IPS-20b (cell line): Measurements from ENCODE around the gene GALNT18.
"Not testable (repeated sequence)": the region's sequence is repeated elsewhere in the genome, so short reads cannot be mapped to it uniquely, and the experiment has no call there.

ENCODE experiments used
- H3K27ac ChIP-seq: one replicate; pipeline ENCODE4 v1.5.1; 2013; ENCODE audit warnings: low read length
- H3K27me3 ChIP-seq: 2 replicates; pipeline ENCODE4 v1.6.1; 2013; ENCODE audit warnings: mild to moderate bottlenecking, low read length, inconsistent platforms; ENCODE audit not compliant: insufficient read depth
- H3K36me3 ChIP-seq: 2 replicates; pipeline ENCODE4 v1.6.1; 2013; ENCODE audit warnings: low read depth, mild to moderate bottlenecking, inconsistent platforms, low read length, moderate library complexity; ENCODE audit not compliant: insufficient read depth
- H3K4me1 ChIP-seq: 2 replicates; pipeline ENCODE4 v1.6.1; 2013; ENCODE audit warnings: mild to moderate bottlenecking, control low read depth, inconsistent platforms, low read length, moderate library complexity; ENCODE audit not compliant: insufficient read depth
- H3K4me3 ChIP-seq: 2 replicates; pipeline ENCODE4 v1.5.1; 2013; ENCODE audit warnings: mild to moderate bottlenecking, low read length, inconsistent platforms
- H3K9ac ChIP-seq: 2 replicates; pipeline ENCODE4 v1.6.1; 2013; ENCODE audit warnings: low read depth, mild to moderate bottlenecking, inconsistent platforms, low read length, moderate library complexity
- H3K9me3 ChIP-seq: 2 replicates; pipeline ENCODE4 v1.6.1; 2013; ENCODE audit warnings: mild to moderate bottlenecking, low read depth, low read length, inconsistent platforms; ENCODE audit not compliant: insufficient read depth

The GALNT18 gene

DNA sequence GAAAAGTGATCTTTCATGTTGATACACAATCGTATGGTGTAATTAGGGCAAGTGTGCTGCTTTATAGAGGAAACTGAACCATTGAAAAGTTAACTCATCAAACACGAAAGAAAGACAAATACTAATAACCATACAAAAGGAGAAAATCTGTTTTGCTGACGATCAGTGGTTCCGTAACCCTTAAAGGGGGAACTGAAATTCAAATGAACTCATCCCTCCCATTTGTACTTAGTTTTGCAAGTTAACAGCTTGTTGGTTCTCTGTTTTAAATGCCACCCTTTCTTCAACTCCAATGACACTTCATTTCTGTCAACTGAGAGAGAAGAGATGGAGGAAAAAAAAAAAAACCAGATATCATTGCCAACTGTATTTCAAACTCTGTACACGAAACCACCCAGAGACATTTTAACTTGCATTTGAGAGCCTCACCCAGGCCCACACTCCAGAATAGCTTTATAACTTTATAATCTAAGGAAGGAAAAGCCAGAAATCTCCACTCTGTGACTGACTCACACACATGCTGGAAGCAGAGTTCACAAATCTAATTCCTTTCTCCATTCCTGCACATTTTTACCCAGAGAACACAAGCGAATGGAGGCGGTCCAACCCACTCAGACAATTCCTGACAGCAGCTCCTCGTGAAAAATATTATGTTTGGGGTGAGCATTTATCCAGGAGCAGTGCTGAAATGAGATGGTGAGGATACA lies 251.4 kb downstream of the GALNT18 start:
- H3K36me3 ChIP-seq: no peaks in the 10 kb centered on the region
- H3K4me1 ChIP-seq: no peaks in the 10 kb centered on the region; the same call in 1 of the 2 replicates
- no peak overlapping the region for H3K9ac ChIP-seq
- H3K27ac ChIP-seq: no peak overlapping the region
- H3K27me3 ChIP-seq: no peaks in the 10 kb centered on the region
- H3K4me3 ChIP-seq: no peak overlapping the region
- no peaks in the 10 kb centered on the region for H3K9me3 ChIP-seq

GRCh38 chr11:11366793-11367192 lies 255.0 kb downstream of the GALNT18 start:
- no peak overlapping the region for H3K27ac ChIP-seq
- peaks cover 3% of the 10 kb centered on the region; the same call in 1 of the 2 replicates for H3K4me1 ChIP-seq
- H3K4me3 ChIP-seq: no peak overlapping the region
- H3K27me3 ChIP-seq: no peaks in the 10 kb centered on the region
- H3K9ac ChIP-seq: no peak overlapping the region
- no peaks in the 10 kb centered on the region for H3K36me3 ChIP-seq
- no peaks in the 10 kb centered on the region for H3K9me3 ChIP-seq

GRCh38 chr11:11363674-11364073 lies 258.1 kb downstream of the GALNT18 start:
- Histone ChIP-seq H3K9me3 (no peaks in the 10 kb centered on the region), H3K27me3 (no peaks in the 10 kb centered on the region), H3K4me1 (peaks cover 3% of the 10 kb centered on the region; the same call in 1 of the 2 replicates), H3K9ac (no peak overlapping the region), H3K27ac (no peak overlapping the region), H3K36me3 (no peaks in the 10 kb centered on the region), H3K4me3 (no peak overlapping the region)

- H3K36me3 ChIP-seq: no peaks in the 10 kb centered on the region
- H3K9ac ChIP-seq: no peak overlapping the region
- no peaks in the 10 kb centered on the region for H3K9me3 ChIP-seq
Measured at GRCh38 chr11:11359611-11360010, 262.2 kb downstream of the GALNT18 start.

GRCh38 chr11:11356842-11357241 lies 265.0 kb downstream of the GALNT18 start:
- no peak overlapping the region for H3K27ac ChIP-seq
- no peaks in the 10 kb centered on the region for H3K27me3 ChIP-seq
- no peaks in the 10 kb centered on the region for H3K36me3 ChIP-seq
- no peaks in the 10 kb centered on the region for H3K9me3 ChIP-seq
- H3K9ac ChIP-seq: no peak overlapping the region
- H3K4me3 ChIP-seq: no peak overlapping the region
- H3K4me1 ChIP-seq: no peaks in the 10 kb centered on the region

More at GRCh38 chr11:11359611-11360010, 262.2 kb downstream of the GALNT18 start:
- Histone ChIP-seq H3K4me1 (peaks cover 3% of the 10 kb centered on the region; the same call in 1 of the 2 replicates), H3K27ac (no peak overlapping the region), H3K4me3 (no peak overlapping the region), H3K27me3 (no peaks in the 10 kb centered on the region)

DNA sequence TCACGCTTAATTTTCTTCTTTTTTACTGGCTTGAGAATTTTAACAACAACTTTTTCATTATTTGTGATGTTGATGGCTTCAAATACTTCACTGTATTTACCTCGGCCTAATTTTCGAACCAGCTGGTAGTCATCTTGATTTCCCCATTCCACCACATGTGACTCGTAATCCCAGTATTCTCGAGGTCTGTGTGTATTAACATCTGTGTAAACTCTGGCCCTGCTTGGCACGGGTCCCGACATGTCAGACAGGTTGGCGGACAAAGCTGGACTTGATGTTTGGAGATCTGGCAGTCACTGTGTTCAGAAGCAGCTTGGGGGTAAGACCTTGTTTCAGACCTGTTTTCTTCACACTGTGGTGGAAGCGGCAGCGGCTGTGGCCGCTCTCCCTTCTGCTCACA lies 268.9 kb downstream of the GALNT18 start, which contains the start of gene CSNK2A3:
TSS of gene CSNK2A3 (minus strand) at position 373 of the 400 bp plus-strand sequence. CDS start at position 242, 131 bp downstream.
- H3K4me1 ChIP-seq, H3K27me3 ChIP-seq, H3K36me3 ChIP-seq, H3K4me3 ChIP-seq, H3K9me3 ChIP-seq, H3K27ac ChIP-seq, H3K9ac ChIP-seq: not testable (repeated sequence)

DNA sequence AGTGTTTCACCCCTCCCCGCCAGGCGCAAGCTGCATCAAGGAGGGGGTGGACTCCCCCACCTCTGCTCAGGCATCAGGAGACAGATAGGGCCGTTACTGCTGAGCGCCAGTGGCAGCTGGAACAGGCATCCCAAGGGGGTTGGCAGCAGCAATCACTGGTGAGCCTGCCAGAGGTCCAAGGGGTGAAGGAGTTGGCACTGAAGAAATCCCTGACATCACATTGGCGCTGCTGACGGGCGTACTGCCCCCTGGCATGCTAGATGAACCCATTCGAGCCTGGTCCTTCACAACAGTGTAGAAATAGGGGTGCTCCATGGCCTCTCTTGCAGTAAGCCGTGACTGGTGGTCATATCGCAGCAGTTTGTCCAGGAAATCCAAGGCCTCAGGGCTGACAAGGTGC lies 270.0 kb downstream of the GALNT18 start:
- not testable (repeated sequence) for H3K4me3 ChIP-seq, H3K27me3 ChIP-seq, H3K9me3 ChIP-seq, H3K4me1 ChIP-seq, H3K9ac ChIP-seq, H3K27ac ChIP-seq, H3K36me3 ChIP-seq

- Histone ChIP-seq H3K27ac (no peak overlapping the region), H3K4me1 (no peaks in the 10 kb centered on the region), H3K4me3 (no peak overlapping the region), H3K9me3 (no peaks in the 10 kb centered on the region), H3K36me3 (no peaks in the 10 kb centered on the region), H3K9ac (no peak overlapping the region), H3K27me3 (no peaks in the 10 kb centered on the region)
Measured at GRCh38 chr11:11351042-11351586, 270.7 kb downstream of the GALNT18 start.

DNA sequence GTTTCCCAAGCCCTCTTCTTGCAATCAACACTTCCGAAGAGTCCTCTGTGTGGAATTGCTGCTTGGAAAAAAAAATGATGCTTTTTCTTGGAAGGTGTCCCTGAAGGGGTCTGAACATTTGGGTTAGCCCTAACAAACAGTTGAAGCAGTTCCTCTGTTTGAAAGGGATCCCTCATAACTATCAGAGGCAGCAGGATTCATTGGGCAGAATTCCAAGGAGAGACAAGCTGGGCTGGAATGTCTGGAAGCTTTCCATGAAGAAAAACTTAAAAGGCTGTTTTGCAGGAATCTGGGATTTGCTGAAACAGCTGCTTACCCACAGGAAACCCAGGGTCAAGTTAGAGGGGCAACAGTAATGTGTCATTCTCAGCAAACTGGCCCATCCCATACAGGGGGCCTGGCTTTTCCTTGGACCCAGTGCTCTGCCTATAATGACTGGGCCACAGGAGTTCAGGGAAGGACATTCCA lies 271.9 kb downstream of the GALNT18 start:
- H3K27me3 ChIP-seq: no peaks in the 10 kb centered on the region
- no peak overlapping the region for H3K27ac ChIP-seq
- H3K36me3 ChIP-seq: no peaks in the 10 kb centered on the region
- no peak overlapping the region for H3K4me3 ChIP-seq
- H3K9me3 ChIP-seq: no peaks in the 10 kb centered on the region
- no peaks in the 10 kb centered on the region for H3K4me1 ChIP-seq
- no peak overlapping the region for H3K9ac ChIP-seq

DNA sequence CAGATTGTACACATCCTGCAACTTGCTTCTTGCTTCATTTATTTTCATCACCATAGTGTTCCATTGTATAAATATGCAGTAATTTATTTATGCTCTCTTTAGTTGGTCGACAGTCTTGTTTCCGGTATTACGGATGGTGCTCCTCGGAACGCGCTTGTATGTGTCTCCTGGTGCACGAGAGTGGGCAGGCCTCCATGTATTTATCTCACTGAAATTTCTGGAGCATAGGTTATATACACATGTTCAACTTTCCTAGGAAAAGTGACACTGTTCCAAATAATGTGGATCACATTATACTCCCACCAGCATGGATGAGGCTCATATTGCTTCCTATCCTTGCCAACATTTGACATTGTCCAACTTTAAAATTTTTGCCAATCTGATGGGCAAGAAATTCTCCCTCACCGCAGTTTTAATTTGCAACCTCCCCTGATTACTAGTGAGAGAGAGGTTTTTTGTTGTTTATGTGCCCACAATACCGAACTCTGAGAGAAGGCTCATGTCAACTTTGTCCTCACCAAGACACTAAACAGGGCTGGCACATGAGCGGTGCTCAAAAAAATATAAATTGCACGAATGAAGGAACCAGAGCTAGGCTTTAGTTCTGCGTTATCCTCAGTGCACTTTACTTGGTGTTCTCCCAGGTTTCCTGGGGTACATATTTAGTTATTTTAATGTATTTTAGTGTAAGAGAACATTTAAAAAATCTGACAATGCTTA lies 272.5 kb downstream of the GALNT18 start:
- Histone ChIP-seq H3K9me3 (no peaks in the 10 kb centered on the region), H3K36me3 (no peaks in the 10 kb centered on the region), H3K9ac (no peak overlapping the region), H3K4me1 (no peaks in the 10 kb centered on the region), H3K27me3 (no peaks in the 10 kb centered on the region), H3K4me3 (no peak overlapping the region), H3K27ac (no peak overlapping the region)

DNA sequence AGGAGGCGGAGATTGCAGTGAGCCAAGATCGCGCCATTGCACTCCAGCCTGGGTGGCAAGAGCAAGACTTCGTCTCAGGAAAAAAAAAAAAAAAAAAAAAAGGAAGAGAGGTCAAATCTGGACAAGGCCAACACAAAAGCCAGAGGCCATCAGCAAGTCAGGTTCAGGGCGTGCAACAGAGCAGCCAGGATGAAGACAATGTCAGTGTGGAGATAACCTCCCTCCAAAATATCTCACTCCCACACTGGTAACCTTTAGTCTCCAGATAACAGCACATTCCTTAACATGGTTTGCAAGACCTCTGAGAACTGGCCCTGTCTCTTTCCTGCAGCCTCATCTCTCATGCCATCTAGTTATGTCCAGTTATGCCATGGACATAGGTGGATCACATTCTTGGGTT lies 273.5 kb downstream of the GALNT18 start:
- Histone ChIP-seq H3K27me3 (no peaks in the 10 kb centered on the region), H3K36me3 (no peaks in the 10 kb centered on the region), H3K4me1 (no peaks in the 10 kb centered on the region), H3K9me3 (no peaks in the 10 kb centered on the region), H3K9ac (no peak overlapping the region), H3K4me3 (no peak overlapping the region), H3K27ac (no peak overlapping the region)

DNA sequence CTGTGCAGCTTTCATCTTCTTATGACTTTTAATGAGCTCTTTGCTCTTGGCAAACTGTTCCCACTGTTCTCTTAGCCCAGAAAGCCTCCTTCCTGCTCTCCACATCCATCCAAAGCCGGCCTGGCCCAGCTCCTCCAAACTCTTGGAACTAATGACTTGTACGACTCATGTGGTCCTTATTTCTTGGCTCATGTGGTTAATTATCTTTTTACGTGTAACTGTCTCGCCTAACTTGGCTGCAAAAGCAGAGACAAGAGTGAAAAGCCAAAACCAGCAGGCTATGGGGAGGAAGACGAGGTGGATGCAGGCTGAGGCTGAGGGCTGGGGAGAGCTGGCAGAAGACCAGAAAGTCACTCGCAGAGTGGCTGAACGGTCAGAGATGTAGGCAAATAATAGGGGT lies 274.2 kb downstream of the GALNT18 start:
- Histone ChIP-seq H3K9me3 (no peaks in the 10 kb centered on the region), H3K36me3 (no peaks in the 10 kb centered on the region), H3K27me3 (no peaks in the 10 kb centered on the region), H3K4me3 (no peak overlapping the region), H3K9ac (no peak overlapping the region), H3K4me1 (no peaks in the 10 kb centered on the region), H3K27ac (no peak overlapping the region)
